MM.1S (cell line): Measurements from ENCODE around the gene CUBN.

ENCODE experiments used
- EZH2phosphoT487 ChIP-seq: fragments of 300-600 bp; sonication (generic); IDR thresholded peaks from 2 replicates; pipeline ENCODE4 v1.6.1; 2018; ENCODE audit warnings: antibody characterized with exemption, low read length
- TF ChIP-seq, protein P1 (sequence below): fragments of 300-600 bp; sonication (generic); IDR thresholded peaks from 2 replicates; pipeline ENCODE4 v1.5.1; 2016; ENCODE audit warnings: antibody characterized with exemption, low read length, mixed read lengths

DNA sequence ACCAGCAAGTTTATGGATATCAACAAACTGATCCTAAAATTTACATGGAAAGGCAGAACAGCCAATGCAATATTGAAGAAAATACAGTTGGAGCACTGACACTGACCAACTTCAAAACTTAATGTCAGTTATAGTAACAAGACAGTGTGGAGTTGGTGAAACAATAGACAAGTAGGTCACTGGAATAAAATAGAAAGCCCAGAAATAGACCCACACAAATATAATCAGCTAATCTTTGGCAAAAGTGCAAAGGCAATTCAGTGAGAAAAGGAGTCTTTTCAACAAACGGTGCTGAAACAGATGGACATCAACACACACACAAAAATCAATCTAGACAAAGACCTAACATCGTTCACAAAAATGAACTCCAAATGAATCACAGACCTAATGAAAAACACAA is 326.1 kb downstream of the CUBN start:
- TF ChIP-seq, protein P1, sequence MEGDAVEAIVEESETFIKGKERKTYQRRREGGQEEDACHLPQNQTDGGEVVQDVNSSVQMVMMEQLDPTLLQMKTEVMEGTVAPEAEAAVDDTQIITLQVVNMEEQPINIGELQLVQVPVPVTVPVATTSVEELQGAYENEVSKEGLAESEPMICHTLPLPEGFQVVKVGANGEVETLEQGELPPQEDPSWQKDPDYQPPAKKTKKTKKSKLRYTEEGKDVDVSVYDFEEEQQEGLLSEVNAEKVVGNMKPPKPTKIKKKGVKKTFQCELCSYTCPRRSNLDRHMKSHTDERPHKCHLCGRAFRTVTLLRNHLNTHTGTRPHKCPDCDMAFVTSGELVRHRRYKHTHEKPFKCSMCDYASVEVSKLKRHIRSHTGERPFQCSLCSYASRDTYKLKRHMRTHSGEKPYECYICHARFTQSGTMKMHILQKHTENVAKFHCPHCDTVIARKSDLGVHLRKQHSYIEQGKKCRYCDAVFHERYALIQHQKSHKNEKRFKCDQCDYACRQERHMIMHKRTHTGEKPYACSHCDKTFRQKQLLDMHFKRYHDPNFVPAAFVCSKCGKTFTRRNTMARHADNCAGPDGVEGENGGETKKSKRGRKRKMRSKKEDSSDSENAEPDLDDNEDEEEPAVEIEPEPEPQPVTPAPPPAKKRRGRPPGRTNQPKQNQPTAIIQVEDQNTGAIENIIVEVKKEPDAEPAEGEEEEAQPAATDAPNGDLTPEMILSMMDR, result no peak
- no peak for TF ChIP-seq EZH2phosphoT487
